Adrenal gland (tissue), 12 donors: ENCODE data around the gene NFKBIA. TPM values are rescaled to one million over a fixed set of nuclear protein-coding genes. Genes with fewer than 3 reads are reported as not detected.

Experiments
- DNase-seq, 7 donors: peaks; one replicate each; pipeline ENCODE4 v3.0.0-alpha.2; 2019 to 2020
- H3K27ac ChIP-seq, 5 donors: fragments of 200-600 bp; sonication (generic) in 4 of 5; 1 replicate in 3 of 5; 2 replicates in 2 of 5; pipeline versions ENCODE4 v1.5.1 to v1.8.0; 2016 to 2020; ENCODE audit warnings: mild to moderate bottlenecking in 1 of 5
- H3K27me3 ChIP-seq: fragments of 200-600 bp; 2 replicates; pipeline ENCODE4 v1.8.0; 2021
- H3K36me3 ChIP-seq, 2 donors: fragments of 200-600 bp; replicated peaks in 1 of 2; 1 replicate in 1 of 2; 2 replicates in 1 of 2; pipeline versions ENCODE4 v1.5.1 to v1.8.0; 2018 to 2022
- H3K4me1 ChIP-seq, 2 donors: fragments of 200-600 bp; replicated peaks in 1 of 2; 1 replicate in 1 of 2; 2 replicates in 1 of 2; pipeline versions ENCODE4 v1.5.1 to v1.8.0; 2018 to 2021
- H3K4me3 ChIP-seq, 4 donors: fragments of 200-600 bp; sonication (generic) in 3 of 4; one replicate each; pipeline ENCODE4 v1.5.1; 2016 to 2018
- H3K9me3 ChIP-seq, 3 donors: fragments of 200-600 bp; sonication (generic) in 1 of 3; replicated peaks in 1 of 3; 1 replicate in 2 of 3; 2 replicates in 1 of 3; pipeline versions ENCODE4 v1.5.1 to v1.8.0; 2016 to 2021
- CTCF ChIP-seq, 6 experiments: fragments of 450-650 bp in 4 of 6; fragments of 200-600 bp in 2 of 6; sonication (generic) in 1 of 6; IDR thresholded peaks; 1 replicate in 5 of 6; 2 replicates in 1 of 6; pipeline versions ENCODE4 v1.5.1 to v1.8.0; 2016 to 2021; ENCODE audit warnings: antibody characterized with exemption in 6 of 6, mild to moderate bottlenecking in 2 of 6, moderate library complexity in 1 of 6
- POLR2A ChIP-seq, 2 donors: fragments of 450-650 bp; IDR thresholded peaks; one replicate each; pipeline ENCODE4 v1.6.1; 2017; ENCODE audit warnings: antibody characterized with exemption in 2 of 2, mild to moderate bottlenecking in 2 of 2, moderate library complexity in 1 of 2
- WGBS, 4 donors: extraction: QIAGEN DNeasy Blood & Tissue Kit in 2 of 4; methylation state at CpG; one replicate each; pipeline versions ENCODE4 v1.1.5 to v1.1.7; 2013 to 2017; 5-methylcytosine and 5-hydroxymethylcytosine counted together
- intact Hi-C, 2 donors: fragments of 100-400 bp; cut with DNase I; formaldehyde crosslinking; loops; one replicate each; pipeline versions ENCODE4 v1.14.1 to v1.15.0; 2022 to 2023
- polyA plus RNA-seq, 3 donors: library from polyadenylated mRNA; stranded (reverse); fragments of 200-250 nt in 2 of 3; fragments of 350-450 nt in 1 of 3; fragmentation: Illumina TruSeq in 1 of 3; extraction: RNeasy Lipid Tissue Mini Kit (QIAGEN cat#74804) in 1 of 3; gene quantifications; one replicate each; pipeline ENCODE4 v1.2.3, GENCODE V29; 2013 to 2014
- total RNA-seq, 9 donors: library from RNA; depleted of rRNA in 4 of 9; stranded (reverse); fragments of >200 nt in 4 of 9; fragments of 120-200 nt in 1 of 9; fragmentation: NEBNext Ultra II Directional in 1 of 9; extraction: Animal tissue kit (Norgen Biotek cat#: 25700) in 1 of 9; gene quantifications; one replicate each; pipeline versions ENCODE4 v1.1.0 to v1.2.4, GENCODE V29; 2013 to 2023
- donor health status: healthy with polysubstance abuse.
- donor health status: Bipolar disorder and iron deficiency.
- donor health status: DM: yes; HTN: yes; CAD: no.
- donor health status: DM: no; HTN: no; CAD: no.
- donor health status: DM: no; HTN: no; CAD: no.
- donor health status: DM: yes; HTN: yes; CAD: no.

Gene NFKBIA
- total and polyA plus RNA-seq, 12 donors: 100 to 677 (median 218) TPM

- intact Hi-C loops: no loop called here
- Histone ChIP-seq H3K36me3 (no peaks in the 10 kb centered on the region), H3K9me3 (no peaks in the 10 kb centered on the region), H3K27ac (no peak overlapping the region), H3K4me3 (no peak overlapping the region), H3K27me3 (no peaks in the 10 kb centered on the region), H3K4me1 (peaks cover 0 to 4% of the 10 kb centered on the region in 2 donors)
- WGBS, 4 donors: 74 to 80% (median 77%) methylated on average over 7 of the region's 7 CpGs
- DNase-seq: no peak
- TF ChIP-seq POLR2A (IDR thresholded peaks at IDR 0.05) (no peak), CTCF (IDR thresholded peaks at IDR 0.05) (no peak)
Measured at GRCh38 chr14:35420036-35420811, 15.7 kb upstream of the NFKBIA start.

DNA sequence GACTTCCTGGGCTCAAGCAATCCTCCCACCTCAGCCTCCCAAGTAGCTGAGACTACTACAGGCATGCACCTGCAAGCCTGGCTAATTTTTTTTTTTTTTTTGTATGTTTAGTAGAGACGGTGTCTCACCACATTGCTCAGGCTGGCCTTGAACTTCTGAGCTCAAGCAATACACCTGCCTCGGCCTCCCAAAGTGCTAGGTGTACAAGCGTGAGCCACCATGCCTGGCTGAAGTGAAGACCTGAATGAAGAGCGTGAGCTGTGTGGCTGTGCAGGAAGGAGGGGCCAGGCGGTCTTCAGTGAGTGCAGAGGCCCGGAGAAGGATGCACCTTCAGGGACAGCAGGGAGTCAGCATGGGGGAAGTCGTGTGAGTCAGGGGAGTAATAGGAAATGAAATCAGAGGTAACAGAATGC, 14.9 kb upstream of the NFKBIA start:
- WGBS, 4 donors: 62 to 70% (median 63%) methylated on average over 7 of the region's 7 CpGs
- H3K27ac ChIP-seq: no peak overlapping the region
- no peak for TF ChIP-seq POLR2A (IDR thresholded peaks at IDR 0.05)
- TF ChIP-seq CTCF (IDR thresholded peaks at IDR 0.05): no peak
- H3K4me1 ChIP-seq: peaks cover 0 to 4% of the 10 kb centered on the region in 2 donors
- no peaks in the 10 kb centered on the region for H3K27me3 ChIP-seq
- H3K4me3 ChIP-seq: no peak overlapping the region
- no peaks in the 10 kb centered on the region for H3K9me3 ChIP-seq
- no peaks in the 10 kb centered on the region for H3K36me3 ChIP-seq
- no peak for DNase-seq
- intact Hi-C loops: loop anchor here in 1 of 2 donors (10.0 kb wide), 1 partner anchor 265 kb away; no protein-coding TSS in a partner anchor

GRCh38 chr14:35418093-35418492, 13.5 kb upstream of the NFKBIA start:
- H3K27ac ChIP-seq: no peak overlapping the region
- WGBS, 4 donors: 62 to 74% (median 64%) methylated on average over 2 of the region's 2 CpGs
- no peaks in the 10 kb centered on the region for H3K27me3 ChIP-seq
- H3K9me3 ChIP-seq: no peaks in the 10 kb centered on the region
- peaks cover 0 to 4% of the 10 kb centered on the region in 2 donors for H3K4me1 ChIP-seq
- TF ChIP-seq CTCF (IDR thresholded peaks at IDR 0.05) (no peak), POLR2A (IDR thresholded peaks at IDR 0.05) (no peak)
- H3K4me3 ChIP-seq: no peak overlapping the region
- DNase-seq: no peak
- no peaks in the 10 kb centered on the region for H3K36me3 ChIP-seq
- intact Hi-C loops: loop anchor here in 1 of 2 donors (10.0 kb wide), 1 partner anchor 267 kb away; no protein-coding TSS in a partner anchor

- TF ChIP-seq CTCF (IDR thresholded peaks at IDR 0.05) (no peak), POLR2A (IDR thresholded peaks at IDR 0.05) (no peak)
- 44 to 62% (median 51%) methylated on average over 5 of the region's 5 CpGs for WGBS, 4 donors
- Histone ChIP-seq H3K27ac (no peak overlapping the region), H3K4me1 (no peaks in the 10 kb centered on the region), H3K4me3 (no peak overlapping the region), H3K9me3 (no peaks in the 10 kb centered on the region), H3K27me3 (no peaks in the 10 kb centered on the region), H3K36me3 (no peaks in the 10 kb centered on the region)
- intact Hi-C loops: loop anchor here in 1 of 2 donors (10.0 kb wide), 1 partner anchor 269 kb away; no protein-coding TSS in a partner anchor
- no peak for DNase-seq
Measured at GRCh38 chr14:35416108-35416750, 11.7 kb upstream of the NFKBIA start.
